Middle frontal gyrus (tissue), 1 donor: ENCODE results near the gene IL17C.
"Not testable (repeated sequence)": the region's sequence is repeated elsewhere in the genome, so short reads cannot be mapped to it uniquely, and the experiment has no call there.

Experiments
- DNase-seq: peaks from one replicate; pipeline ENCODE4 v3.0.0-alpha.2; 2015; ENCODE audit warnings: low spot score; ENCODE audit errors: extremely low spot score

Gene IL17C

GRCh38 chr16:88658714-88659113 is 20.3 kb downstream of the IL17C start:
- no peak for DNase-seq

- no peak for DNase-seq
Measured at GRCh38 chr16:88659160-88659559, 20.8 kb downstream of the IL17C start.

- DNase-seq, result no peak
Measured at GRCh38 chr16:88661468-88661867, 23.1 kb downstream of the IL17C start.

DNA sequence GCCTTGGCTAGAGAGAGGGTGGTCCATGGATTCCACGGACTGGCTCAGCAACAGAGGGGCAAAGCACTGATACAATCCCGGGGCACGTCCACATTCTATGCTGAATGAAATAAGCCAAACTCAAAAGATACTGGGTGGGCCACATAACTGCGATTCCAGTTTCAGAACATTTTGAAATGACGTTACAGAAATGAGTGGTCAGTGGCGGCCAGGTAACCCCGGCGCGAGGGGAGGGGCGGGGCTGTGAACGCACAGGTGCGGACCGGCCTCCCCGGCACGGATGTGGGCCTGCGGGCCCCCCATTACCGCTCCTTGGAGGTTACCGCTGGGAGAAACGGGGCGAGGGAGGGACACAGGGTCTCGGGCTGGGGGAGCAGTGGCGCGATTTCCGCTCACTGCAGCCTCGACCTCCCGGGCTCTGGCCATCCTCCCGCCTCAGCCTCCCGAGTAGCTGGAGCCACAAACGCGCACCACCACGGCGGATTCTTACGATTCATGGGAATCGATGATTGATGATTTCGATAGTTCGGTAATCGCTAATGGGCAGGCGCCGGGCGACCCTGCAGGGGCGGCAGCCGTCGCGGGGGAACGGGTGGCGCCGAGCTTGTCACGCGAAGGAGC is 24.0 kb downstream of the IL17C start:
- DNase-seq, result no peak

DNA sequence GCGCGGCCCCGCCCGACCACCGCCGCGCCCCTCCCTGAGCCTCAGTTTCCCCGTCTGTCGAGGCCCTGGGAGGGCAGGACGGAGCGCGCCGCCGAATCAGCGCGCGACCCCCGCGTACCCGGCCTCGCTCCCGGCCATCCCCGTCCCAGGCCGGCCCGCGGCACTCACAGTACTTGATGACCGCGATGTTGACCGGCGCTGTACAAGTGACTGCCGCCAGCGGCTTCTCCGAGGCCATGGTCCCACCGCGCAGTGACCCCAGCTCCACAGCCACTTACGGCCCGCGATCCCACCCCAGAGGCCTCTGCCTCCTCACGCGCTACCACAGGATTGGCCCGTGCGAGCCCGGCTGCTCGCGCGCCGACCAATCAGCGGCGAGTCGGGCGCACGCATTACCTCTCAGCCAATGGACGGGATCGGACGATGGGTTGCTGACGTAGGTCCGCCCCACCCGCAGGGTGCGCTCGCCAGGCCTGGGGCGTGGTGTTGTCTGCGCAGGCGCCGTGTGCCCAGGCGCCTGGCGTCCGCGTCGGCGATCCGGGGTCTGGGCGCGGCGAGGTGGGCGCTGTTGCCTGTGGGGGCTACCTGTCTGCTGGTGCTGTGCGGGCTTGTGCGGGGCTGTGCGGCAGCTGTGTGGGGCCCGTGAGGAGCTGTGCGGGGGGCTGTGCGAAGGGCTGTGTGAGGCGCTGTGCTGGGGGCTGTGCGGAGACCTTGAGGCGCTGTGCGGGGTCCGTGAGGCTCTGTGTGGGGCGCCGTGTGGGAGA is 24.7 kb downstream of the IL17C start, which contains the start of gene MVD:
MVD (minus strand) TSS at position 249 of the 764 bp plus-strand sequence; CDS start at position 238, 11 bp downstream.
- peak; percentile 97 for DNase-seq

- no peak for DNase-seq
Measured at GRCh38 chr16:88665148-88665547, 26.8 kb downstream of the IL17C start.

DNA sequence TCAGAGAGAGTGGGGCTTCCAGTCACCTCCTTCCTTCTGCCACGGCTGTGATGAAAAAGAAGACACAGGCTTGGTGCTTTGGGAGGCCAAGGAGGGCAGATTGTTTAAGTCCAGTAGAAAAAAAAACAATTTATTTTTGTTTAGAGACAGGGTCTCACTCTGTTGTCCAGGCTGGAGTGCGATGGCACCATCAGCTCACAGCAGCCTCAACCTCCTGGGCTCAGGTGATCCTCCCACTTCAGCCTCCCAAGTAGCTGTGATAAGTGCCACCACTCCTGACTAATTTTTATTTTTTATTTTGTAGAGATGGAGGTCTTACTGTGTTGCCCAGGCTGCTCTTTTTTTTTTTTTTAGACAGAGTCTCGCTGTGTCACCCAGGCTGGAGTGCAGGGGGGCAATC is 27.2 kb downstream of the IL17C start:
- DNase-seq, result no peak

- DNase-seq, result no peak
Measured at GRCh38 chr16:88667461-88667860, 29.1 kb downstream of the IL17C start.

GRCh38 chr16:88669493-88669892 is 31.1 kb downstream of the IL17C start:
- DNase-seq, result not testable (repeated sequence)

- DNase-seq, result no peak
Measured at GRCh38 chr16:88669980-88670379, 31.6 kb downstream of the IL17C start.

DNA sequence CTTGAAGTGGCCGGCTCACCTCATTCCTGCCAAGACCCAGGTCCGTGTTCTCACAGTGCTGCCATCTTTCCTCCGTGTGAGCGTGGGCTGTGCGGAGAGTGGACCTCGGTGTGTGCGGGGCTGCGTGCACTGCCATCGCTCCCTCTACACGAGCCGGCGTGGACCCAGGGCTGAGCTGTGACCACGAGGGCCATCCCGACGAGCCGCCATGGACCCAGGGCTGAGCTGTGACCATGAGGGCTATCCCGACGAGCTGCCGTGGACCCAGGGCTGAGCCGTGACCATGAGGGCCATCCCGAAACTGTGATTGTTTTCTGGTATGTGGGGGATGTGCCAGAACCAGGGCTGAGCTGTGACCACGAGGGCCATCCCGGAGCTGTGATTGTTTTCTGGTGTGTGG is 33.4 kb downstream of the IL17C start:
- DNase-seq, result no peak

DNA sequence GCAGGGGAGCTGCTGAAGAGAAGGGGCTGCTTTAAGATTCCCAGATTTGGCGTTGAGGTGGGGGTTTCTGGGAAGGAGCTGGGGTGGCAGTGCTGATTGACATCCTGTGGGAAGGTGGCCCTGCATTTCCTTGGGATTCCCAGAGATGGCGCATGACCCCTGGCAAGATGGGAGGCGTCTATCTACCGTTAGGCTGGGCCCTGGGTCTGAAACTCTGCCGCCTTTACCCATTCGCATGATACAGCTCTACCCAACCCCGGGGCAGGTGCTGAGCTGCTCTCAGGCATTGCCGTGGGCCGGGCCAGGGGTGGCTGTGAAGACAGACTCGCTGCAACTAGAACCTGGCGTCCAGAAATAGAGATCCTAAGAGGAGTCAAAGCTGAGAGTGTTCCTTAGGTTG is 34.4 kb downstream of the IL17C start:
- no peak for DNase-seq

- no peak for DNase-seq
Measured at GRCh38 chr16:88673716-88674379, 35.5 kb downstream of the IL17C start.

GRCh38 chr16:88676502-88677242 is 38.3 kb downstream of the IL17C start:
- DNase-seq, result no peak

DNA sequence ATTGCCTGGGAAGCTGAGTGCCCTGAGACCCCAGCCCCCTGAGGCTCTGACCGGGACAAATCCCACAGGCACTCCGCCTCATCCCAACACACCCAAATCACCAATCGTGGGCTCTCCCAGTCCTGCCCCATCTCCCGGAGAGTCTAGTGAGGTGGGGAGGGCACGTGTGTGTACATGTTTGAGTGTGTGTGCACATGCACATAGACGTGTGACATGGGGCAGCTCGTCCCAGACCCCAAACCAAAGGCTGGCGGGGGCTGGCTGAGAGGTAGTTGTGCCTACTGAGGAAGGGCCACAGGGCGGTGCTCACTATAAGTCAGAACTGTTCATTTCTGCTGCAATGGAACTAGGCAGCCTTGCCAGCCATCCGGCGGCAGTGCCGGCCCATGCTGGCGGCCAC is 39.3 kb downstream of the IL17C start:
- no peak for DNase-seq

- DNase-seq, result no peak
Measured at GRCh38 chr16:88678224-88678979, 40.0 kb downstream of the IL17C start.

DNA sequence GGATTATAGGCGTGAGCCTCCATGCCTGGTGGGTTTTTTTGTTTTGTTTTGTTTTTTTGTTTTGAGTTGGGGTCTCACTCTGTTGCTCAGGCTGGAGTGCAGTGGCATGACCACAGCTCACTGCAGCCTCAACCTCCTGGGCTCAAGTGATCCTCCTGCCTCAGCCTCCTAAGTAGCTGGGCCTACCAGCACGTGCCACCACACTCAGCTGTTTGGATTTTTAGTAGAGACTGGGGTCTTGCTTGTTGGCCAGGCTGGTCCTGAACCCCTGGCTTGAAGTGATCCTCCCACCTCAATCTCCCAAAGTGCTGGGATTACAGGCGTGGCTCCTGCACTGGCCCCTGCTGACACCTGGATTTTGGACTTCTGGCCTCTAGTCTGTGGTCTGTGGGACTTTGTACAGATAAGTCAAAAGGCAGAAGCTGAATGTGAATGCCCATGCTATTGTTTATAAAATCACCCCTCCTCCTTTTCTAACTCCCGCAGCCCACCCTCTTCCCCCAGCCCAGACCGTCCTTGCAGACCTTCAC is 42.2 kb downstream of the IL17C start:
- no peak for DNase-seq

GRCh38 chr16:88681084-88681680 is 42.8 kb downstream of the IL17C start:
- DNase-seq, result no peak

DNA sequence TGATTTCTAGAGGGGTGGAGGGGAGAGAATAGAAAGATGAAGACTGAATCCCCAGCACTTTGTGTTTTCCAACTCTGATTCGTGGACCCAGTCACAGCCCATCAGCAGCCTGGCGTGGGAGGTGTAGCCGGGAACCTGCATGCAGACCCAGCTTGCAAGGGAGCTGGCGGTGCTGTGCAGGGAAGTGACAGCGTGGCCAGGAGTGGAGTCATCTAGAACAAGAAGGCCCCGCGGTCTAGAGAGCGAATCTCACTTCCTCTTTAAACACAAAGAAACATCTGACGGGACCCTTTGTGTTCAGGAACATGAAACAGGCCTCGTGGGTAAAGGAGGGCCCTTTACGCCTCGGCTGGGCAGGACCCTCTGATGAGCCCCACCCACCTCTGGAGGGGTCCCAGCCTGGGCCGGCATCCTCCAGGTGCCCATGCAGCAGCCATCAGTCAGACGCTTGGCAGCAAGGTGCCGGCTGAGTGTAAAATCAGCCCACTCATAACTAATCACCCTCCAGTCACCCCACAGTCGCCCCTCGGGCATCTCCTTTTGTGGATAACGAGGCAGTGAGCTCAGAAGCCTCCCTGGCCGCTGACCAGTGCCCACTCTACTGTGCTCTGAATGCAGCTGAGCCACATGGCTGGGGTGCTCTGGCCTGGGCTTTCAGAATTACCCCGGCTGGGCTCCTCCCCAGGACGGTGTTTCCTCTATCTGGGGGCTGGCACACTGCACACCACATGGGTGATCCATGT is 43.5 kb downstream of the IL17C start:
- DNase-seq, result peak; percentile 69
